Left ventricle myocardium inferior (tissue), 1 donor: ENCODE measurements around the gene RBM47. TPM values are rescaled to one million over a fixed set of nuclear protein-coding genes. Genes with fewer than 3 reads are reported as not detected.

ENCODE experiments used
- DNase-seq: peaks from one replicate; pipeline ENCODE4 v3.0.0-alpha.2; 2020
- H3K27ac ChIP-seq: fragments of 200-600 bp; replicated peaks from 2 replicates; pipeline ENCODE4 v1.8.0; 2021
- H3K27me3 ChIP-seq: fragments of 200-600 bp; 2 replicates; pipeline ENCODE4 v1.8.0; 2021; ENCODE audit warnings: low read depth
- H3K36me3 ChIP-seq: fragments of 200-600 bp; 2 replicates; pipeline ENCODE4 v1.8.0; 2021
- H3K4me1 ChIP-seq: fragments of 200-600 bp; 2 replicates; pipeline ENCODE4 v1.8.0; 2021
- H3K4me3 ChIP-seq: fragments of 200-600 bp; 2 replicates; pipeline ENCODE4 v1.8.0; 2021; ENCODE audit warnings: mild to moderate bottlenecking, moderate library complexity
- H3K9me3 ChIP-seq: fragments of 200-600 bp; replicated peaks from 2 replicates; pipeline ENCODE4 v1.8.0; 2021
- intact Hi-C: fragments of 100-400 bp; cut with micrococcal nuclease; formaldehyde crosslinking; loops from one replicate; pipeline ENCODE4 v1.11.0; 2022
- total RNA-seq: library from RNA; stranded (reverse); fragmentation: NEBNext Ultra II Directional; extraction: Animal tissue kit (Norgen Biotek cat#: 25700); gene quantifications from one replicate; pipeline ENCODE4 v1.2.1, GENCODE V29; 2021
- TF ChIP-seq, protein P1 (sequence below): fragments of 200-600 bp; IDR thresholded peaks from 2 replicates; pipeline ENCODE4 v1.8.0; 2021; ENCODE audit warnings: antibody characterized with exemption, mild to moderate bottlenecking, borderline replicate concordance
- donor health status: DM: no; HTN: yes; CAD: no; lungs with severe emphysema.

The RBM47 gene
- total RNA-seq, 1 donor from 2014 or later, result 2.7 TPM

DNA sequence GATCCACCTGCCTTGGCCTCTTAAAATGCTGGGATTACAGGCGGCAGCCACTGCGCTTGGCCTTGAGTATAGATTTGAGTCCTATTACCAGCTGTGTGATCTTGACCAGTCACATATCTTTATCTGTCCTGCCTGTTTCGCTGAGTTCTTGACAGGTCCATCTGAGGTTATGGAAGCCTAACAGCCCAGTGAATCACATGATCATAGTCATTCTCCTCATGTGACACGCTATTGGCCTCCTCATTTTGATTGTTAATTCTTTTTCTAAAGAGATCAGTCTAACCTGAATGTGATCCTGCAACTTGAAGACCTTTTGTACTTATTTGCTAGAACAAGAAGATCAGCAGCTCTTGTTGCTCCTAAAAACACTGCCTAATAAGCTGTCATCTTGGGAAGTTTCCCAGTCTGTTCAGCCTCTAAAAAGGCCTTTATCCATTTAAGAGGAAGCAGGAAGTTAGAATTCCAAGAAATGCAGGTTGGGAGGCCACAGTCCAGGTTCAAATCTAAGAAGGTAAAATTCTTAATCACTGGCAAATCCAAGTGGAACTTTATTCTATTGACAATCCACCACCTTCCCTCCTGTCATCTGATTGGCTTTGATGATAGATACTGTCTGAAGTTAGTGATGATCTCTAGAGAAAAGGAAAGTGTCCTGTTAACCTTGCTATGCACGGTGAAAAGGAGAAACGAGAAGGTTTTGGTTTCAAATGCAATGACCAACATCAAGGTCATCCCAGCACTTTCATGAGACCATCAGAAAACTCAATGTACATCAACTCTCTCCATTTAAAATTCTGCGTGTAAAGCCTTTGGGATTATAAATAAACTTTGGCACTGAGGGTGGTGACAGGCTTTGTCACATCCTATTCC, 207.6 kb downstream of the RBM47 start:
- H3K9me3 ChIP-seq, result no peaks in the 10 kb centered on the region
- H3K27me3 ChIP-seq, result no peaks in the 10 kb centered on the region
- H3K27ac ChIP-seq, result no peak overlapping the region
- H3K36me3 ChIP-seq, result no peaks in the 10 kb centered on the region
- intact Hi-C loops, result no loop called here
- TF ChIP-seq, protein P1, sequence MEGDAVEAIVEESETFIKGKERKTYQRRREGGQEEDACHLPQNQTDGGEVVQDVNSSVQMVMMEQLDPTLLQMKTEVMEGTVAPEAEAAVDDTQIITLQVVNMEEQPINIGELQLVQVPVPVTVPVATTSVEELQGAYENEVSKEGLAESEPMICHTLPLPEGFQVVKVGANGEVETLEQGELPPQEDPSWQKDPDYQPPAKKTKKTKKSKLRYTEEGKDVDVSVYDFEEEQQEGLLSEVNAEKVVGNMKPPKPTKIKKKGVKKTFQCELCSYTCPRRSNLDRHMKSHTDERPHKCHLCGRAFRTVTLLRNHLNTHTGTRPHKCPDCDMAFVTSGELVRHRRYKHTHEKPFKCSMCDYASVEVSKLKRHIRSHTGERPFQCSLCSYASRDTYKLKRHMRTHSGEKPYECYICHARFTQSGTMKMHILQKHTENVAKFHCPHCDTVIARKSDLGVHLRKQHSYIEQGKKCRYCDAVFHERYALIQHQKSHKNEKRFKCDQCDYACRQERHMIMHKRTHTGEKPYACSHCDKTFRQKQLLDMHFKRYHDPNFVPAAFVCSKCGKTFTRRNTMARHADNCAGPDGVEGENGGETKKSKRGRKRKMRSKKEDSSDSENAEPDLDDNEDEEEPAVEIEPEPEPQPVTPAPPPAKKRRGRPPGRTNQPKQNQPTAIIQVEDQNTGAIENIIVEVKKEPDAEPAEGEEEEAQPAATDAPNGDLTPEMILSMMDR, result no peak
- no peak overlapping the region for H3K4me3 ChIP-seq
- DNase-seq, result no peak
- H3K4me1 ChIP-seq, result no peaks in the 10 kb centered on the region

DNA sequence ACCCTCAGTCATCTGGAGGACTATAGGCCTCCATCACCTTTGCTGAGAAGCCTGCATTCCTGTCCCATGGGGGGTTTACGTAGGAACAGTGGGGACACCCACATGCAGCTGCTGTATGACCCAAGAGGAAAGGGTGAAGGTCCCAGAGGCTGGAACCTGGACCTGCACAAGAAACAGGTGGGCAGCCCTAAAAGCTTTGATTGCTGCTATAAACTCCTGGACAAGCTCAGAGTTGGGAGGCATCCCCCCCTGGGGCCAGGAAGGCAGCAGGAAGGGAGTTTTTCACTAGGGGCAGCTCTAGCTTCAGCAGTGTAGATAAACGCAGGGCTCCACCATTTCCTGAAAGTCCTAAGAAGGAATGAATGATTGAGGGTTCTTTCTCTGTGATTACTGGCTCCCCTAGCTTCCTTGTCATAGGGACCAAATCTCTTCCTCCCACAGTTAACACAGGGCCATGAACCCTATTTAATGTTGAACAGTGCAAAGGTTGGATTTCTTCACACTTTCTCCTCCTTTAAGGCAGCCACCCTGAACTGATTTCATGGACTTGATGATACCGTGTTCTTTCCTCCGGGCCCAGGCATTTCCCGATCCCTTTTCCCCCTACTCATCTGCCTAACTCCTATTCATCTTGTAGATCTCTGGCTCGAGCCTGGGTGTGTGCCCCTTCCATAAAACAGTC, 210.3 kb downstream of the RBM47 start:
- Histone ChIP-seq H3K27me3 (no peaks in the 10 kb centered on the region), H3K36me3 (no peaks in the 10 kb centered on the region), H3K4me1 (no peaks in the 10 kb centered on the region), H3K27ac (no peak overlapping the region), H3K9me3 (no peaks in the 10 kb centered on the region), H3K4me3 (no peak overlapping the region)
- no peak for DNase-seq
- TF ChIP-seq, protein P1, result no peak
- intact Hi-C loops, result no loop called here

GRCh38 chr4:40418430-40419230, 211.0 kb downstream of the RBM47 start:
- Histone ChIP-seq H3K27me3 (no peaks in the 10 kb centered on the region), H3K36me3 (no peaks in the 10 kb centered on the region), H3K9me3 (no peaks in the 10 kb centered on the region), H3K4me3 (no peak overlapping the region), H3K4me1 (no peaks in the 10 kb centered on the region), H3K27ac (no peak overlapping the region)
- TF ChIP-seq, protein P1, result no peak
- intact Hi-C loops, result no loop called here
- no peak for DNase-seq

DNA sequence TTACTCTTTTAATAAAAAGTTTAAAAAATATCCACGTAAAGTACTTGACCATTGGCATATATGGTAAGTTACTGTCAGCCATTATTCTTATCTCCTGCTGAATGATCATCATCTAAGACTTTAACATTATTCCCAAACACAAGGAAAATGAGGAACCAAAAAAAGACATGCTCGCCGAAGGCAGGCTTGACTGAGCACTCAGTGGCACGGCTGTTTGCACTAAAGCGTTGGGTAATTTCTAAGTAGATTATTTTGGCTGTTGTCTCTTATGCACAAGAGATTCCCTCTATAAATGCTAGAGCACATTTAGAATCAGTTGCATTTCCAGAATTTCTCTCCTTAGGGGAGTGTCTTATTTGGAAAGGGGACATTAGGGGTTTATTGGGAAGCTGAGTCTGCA, 211.7 kb downstream of the RBM47 start:
- Histone ChIP-seq H3K4me3 (no peak overlapping the region), H3K9me3 (no peaks in the 10 kb centered on the region), H3K36me3 (no peaks in the 10 kb centered on the region), H3K27me3 (no peaks in the 10 kb centered on the region), H3K27ac (no peak overlapping the region), H3K4me1 (no peaks in the 10 kb centered on the region)
- intact Hi-C loops, result no loop called here
- DNase-seq, result no peak
- TF ChIP-seq, protein P1, result no peak

- intact Hi-C loops, result no loop called here
- Histone ChIP-seq H3K4me1 (no peaks in the 10 kb centered on the region), H3K4me3 (no peak overlapping the region), H3K27ac (no peak overlapping the region), H3K27me3 (peaks cover 20% of the 10 kb centered on the region), H3K9me3 (no peaks in the 10 kb centered on the region), H3K36me3 (no peaks in the 10 kb centered on the region)
- no peak for DNase-seq
- TF ChIP-seq, protein P1, result no peak
Observed at GRCh38 chr4:40414673-40415072, 215.0 kb downstream of the RBM47 start.
